ENCODE data around the gene SLC25A19.
"Not testable (repeated sequence)": the region's sequence is repeated elsewhere in the genome, so short reads cannot be mapped to it uniquely, and the experiment has no call there.

SLC25A19 gene

GRCh38 chr17:75267411-75268232 is 21.6 kb downstream of the SLC25A19 start:
- no peak for DNase-seq (ENCODE audit: low spot score)

- no peak for DNase-seq (ENCODE audit: low spot score)
Measured at GRCh38 chr17:75267153-75267410, 22.2 kb downstream of the SLC25A19 start.

GRCh38 chr17:75266316-75267152 is 22.7 kb downstream of the SLC25A19 start:
- no peak for DNase-seq (ENCODE audit: low spot score)

DNA sequence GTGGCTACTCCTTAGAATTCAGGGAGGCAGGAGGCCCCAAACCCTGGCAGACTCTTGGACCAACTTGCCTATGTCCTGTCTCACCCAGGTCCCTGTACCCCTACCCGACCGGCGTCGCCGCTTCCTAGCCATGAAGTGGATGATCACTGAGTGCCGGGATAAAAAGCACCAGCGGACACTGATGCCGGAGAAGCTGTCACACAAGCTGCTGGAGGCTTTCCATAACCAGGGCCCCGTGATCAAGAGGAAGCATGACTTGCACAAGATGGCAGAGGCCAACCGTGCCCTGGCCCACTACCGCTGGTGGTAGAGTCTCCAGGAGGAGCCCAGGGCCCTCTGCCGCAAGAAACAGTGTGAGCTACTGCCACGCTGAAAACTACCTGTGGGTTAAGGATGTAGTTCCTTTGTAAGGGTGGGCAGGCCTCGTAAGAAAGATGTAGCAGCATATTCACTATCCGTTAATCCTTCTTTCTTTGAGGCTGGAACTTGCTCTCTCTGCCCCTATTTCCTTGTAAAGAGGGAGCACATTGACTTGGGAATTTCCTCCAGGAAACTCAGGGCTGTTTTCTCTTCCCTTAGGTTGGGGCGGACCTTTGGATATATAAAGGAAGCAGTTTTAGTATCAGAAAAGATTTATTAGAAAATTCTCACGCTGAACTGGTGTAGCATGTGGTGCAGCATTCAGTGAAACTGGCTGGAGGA is 23.5 kb downstream of the SLC25A19 start:
- no peak for DNase-seq (ENCODE audit: low spot score)

DNA sequence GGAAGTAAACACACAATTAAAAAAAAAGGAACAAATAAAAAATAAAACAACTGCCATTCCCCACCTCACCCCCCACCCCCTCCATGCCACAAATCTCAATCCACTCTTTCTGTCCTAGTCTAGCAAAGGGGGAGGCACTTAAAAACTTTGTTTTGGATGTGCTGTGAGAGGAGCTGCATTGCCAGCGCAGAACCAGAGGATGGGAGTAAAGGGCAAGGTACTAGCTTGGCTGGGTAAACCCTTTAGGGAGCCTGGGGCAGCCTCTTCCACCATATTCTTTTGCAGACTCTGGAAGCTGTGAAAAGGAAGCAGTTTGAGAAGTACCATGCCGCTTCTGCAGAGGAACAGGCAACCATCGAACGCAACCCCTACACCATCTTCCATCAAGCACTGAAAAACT is 26.2 kb downstream of the SLC25A19 start:
- DNase-seq (ENCODE audit: low spot score), result no peak

DNA sequence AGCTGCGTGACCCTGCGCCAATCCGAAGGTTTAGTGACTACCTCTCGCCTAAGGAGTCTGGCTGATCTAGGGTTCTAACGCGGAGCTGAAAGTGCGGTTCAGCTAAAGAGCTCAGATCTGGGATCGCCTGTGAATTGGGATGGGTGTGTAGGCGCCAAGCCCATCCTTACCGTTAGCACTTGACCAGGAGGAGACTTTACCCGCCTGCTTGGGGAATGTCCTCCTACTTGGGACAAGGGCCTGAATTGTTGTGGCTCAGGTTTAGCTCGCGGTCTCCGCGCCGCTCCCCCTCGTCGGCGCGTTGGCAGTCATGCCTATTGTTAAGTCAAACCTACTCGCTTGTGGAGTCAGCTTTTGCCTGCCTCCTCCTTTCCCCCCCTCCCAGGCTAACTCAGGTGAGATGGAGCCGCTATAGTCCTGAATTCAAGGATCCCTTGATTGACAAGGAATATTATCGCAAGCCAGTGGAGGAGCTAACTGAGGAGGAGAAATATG is 27.1 kb downstream of the SLC25A19 start:
- DNase-seq (ENCODE audit: low spot score), result no peak

DNA sequence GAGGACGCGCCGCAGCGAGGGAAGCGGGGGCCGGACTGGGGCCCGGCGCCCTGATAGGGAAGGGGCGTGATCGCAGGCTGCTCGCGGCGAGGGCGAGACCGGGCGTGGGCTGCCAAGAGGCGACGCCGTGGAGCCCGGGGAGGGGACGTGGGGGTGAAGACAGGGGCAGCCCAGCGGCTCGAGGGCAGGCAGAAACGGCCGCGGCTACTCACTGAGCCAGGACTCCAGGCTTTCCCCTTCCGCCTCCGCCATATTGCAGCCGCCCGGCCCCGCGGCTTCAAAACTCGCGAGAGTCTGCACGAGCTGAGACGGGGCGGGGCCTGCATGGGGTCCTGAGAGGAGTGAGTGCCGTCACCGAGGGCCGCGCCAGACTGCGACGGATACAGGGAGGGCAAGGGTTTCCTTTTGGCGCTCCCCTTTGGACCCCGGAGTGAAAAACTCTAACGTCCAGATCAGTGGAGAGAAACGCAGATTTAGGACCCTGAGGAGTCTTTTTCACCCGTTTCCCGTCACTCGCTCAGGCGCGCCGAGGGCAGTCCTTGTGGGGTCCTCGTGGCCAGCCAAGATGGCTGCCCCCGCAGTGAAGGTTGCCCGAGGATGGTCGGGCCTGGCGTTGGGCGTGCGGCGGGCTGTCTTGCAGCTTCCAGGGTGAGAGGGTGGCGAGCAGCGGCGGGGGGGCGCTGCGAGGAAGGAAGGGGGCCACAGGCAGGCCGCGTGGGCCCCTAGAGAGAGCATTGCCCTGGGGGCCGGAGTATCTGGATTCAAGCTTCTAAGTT is 27.7 kb downstream of the SLC25A19 start, which contains the start of the genes GGA3 and MRPS7:
TSS of gene GGA3 (minus strand) at position 271 of the 776 bp plus-strand sequence. CDS start at position 252, 19 bp downstream.
TSS of gene MRPS7 (plus strand) at position 544 of the 776 bp plus-strand sequence. CDS start at position 566, 22 bp downstream.
- DNase-seq (ENCODE audit: low spot score), result peak; percentile 97

- DNase-seq (ENCODE audit: low spot score), result no peak
Measured at GRCh38 chr17:75260641-75261335, 28.4 kb downstream of the SLC25A19 start.

DNA sequence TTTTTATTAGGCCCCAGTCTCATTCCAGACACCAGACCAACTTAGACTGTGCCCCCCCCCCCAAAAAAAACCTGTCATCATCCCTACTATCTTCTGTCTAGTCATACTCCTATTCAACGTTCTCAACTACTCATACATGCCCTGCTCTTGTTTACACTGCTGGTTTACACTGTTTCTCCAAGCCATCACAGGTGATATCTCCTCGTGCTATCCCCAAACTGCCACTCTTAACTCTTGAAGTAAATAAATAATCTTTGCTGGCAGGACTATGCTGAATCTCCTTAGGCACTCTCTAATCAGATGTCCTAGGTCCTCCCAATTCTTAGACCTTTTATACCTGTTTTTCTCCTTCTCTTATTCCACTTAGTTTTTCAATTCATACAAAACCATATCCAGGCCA is 32.0 kb downstream of the SLC25A19 start:
- DNase-seq (ENCODE audit: low spot score), result not testable (repeated sequence)

GRCh38 chr17:75255954-75256698 is 33.1 kb downstream of the SLC25A19 start:
- not testable (repeated sequence) for DNase-seq (ENCODE audit: low spot score)

DNA sequence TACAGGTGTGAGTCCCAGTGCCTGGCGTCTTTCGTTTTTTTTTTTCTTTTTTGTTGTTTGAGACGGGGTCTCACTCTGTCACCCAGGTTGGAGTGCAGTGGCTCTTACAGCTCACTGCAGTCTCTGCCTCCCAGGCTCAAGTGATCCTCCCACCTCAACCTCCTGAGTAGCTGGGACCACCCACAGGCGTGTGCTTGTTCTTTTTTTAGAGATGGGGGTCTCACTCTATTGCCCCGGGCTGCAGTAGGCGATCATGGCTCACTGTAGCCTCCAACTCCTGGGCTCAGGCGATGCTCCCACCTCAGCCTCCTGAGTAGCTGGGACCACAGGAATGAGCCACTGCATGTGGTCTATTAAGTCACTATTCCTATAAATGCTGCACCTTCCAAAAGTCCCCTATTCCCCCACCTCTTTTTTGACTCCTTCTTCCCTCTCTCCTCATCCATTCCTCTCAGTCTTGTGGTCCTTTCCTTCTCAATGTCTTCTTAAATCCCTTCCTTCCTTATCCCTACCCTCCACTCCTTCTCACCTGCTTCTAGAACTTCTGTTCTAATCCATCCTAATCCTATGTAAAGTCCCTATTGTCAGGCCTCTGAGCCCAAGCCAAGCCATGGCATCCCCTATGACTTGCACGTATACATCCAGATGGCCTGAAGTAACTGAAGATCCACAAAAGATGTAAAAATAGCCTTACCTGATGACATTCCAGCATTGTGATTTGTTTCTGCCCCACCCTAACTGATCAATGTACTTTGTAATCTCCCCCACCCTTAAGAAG is 37.0 kb downstream of the SLC25A19 start:
- DNase-seq (ENCODE audit: low spot score), result no peak

DNA sequence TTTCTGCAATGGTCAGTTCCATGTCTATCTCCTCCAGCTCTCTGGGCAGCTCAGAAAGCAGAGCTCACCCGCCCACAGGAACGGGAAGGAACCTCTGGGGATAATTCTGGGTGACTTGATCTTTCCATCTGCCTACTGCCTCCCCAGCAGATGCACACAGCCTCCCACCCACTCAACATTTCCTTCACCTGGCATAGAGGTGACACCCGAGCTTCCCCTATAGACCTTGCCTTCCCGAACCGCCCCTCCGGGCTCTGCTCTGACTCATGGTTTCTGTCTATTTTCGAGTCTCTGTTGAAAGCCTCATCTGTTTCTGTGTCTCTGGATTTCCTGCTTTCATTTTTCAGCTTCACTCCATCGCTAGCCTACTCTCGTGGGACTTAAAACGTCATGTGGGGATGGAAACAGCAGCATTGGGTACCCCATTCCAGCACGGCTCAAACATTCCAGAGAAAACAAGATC is 39.2 kb downstream of the SLC25A19 start:
- DNase-seq (ENCODE audit: low spot score), result peak; percentile 69

- no peak for DNase-seq (ENCODE audit: low spot score)
Measured at GRCh38 chr17:75249564-75249963, 39.7 kb downstream of the SLC25A19 start.

GRCh38 chr17:75246404-75246803 is 42.8 kb downstream of the SLC25A19 start:
- no peak for DNase-seq (ENCODE audit: low spot score)

GRCh38 chr17:75245011-75245410 is 44.2 kb downstream of the SLC25A19 start:
- no peak for DNase-seq (ENCODE audit: low spot score)

DNA sequence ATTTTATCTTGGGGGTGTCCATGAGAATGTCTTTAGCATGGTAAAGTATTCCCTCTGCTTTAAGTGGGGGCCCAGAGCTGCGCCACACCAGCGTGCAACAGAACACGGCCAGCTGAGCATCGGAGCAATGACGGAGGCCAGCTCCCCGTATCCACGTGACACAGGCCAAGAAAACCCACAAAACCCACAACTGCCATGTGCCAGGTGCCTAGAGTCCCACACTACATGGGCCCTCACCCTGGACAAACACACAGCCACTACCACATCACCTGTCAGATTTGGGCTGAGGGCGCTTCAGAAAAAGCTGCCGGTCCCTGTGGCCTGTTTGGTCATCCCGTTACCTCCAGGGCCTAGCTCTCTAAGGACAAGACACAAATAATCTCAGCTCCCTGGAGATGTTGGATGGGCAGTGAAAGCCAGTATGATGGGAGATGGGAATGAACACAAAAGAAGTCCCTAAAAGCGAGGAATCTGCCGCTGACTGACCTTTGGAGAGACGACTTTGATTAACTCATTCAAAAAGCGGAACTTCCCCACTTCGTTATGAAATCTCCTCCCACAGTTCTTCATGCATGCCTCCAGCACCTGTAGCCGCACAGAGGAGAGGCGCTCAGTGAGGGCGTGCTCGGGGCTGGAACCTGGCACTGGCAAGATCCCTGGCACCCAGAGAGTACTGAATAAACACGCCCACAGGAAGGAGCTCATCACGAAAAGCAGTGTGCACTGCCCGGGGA is 44.9 kb downstream of the SLC25A19 start:
- DNase-seq (ENCODE audit: low spot score), result no peak

- no peak for DNase-seq (ENCODE audit: low spot score)
Measured at GRCh38 chr17:75242461-75243042, 46.7 kb downstream of the SLC25A19 start.

DNA sequence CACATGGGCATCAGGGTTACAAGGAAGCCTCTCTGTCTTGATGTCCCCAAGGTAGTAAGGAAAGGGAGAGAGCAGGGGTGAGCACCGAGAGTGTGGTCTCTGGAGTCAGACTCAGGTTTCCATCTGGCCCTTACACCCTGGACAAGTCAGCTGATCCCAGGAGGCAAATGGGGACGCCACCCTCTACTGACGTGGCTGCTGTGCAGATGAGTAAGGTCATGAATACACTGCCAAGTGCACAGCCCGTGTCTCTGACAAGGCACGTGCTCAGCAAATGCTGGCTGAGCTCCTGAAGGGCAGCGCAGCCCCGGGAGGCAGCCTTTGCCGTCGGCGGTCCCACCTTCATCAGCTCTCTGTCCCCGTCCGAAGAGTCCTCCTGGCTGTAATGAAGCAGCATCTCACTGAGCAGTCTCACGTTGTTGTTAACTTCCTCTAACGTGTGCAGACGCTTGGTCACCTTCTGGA is 47.2 kb downstream of the SLC25A19 start:
- DNase-seq (ENCODE audit: low spot score), result peak; percentile 85

All from AG20443 (cell line).